T-helper 17 cell (primary cell): ENCODE measurements around the gene MRPL46. TPM values are rescaled to one million over a fixed set of nuclear protein-coding genes. Genes with fewer than 3 reads are reported as not detected.
"Not testable (repeated sequence)": the region's sequence is repeated elsewhere in the genome, so short reads cannot be mapped to it uniquely, and the experiment has no call there.

Experiments
- ATAC-seq: fragments of 150-1000 bp; cut with Tn5 transposase; 2 replicates; pipeline ENCODE4 v1.10.0; 2021; ENCODE audit warnings: mild to moderate bottlenecking, moderate library complexity
- DNase-seq, 3 donors: peaks; one replicate each; pipeline versions ENCODE4 v3.0.0 to v3.0.0-alpha.2; 2020 to 2021
- H3K9me3 ChIP-seq: one replicate; pipeline ENCODE4 v1.7.0; 2013; ENCODE audit warnings: low read length, mild to moderate bottlenecking; ENCODE audit not compliant: control insufficient read depth, poor library complexity, severe bottlenecking
- H3K27ac Mint-ChIP-seq: one replicate; pipeline ENCODE4 v1.8.0; 2022; ENCODE audit warnings: mild to moderate bottlenecking, moderate library complexity, mixed read lengths
- H3K27me3 Mint-ChIP-seq: one replicate; pipeline ENCODE4 v1.8.0; 2022; ENCODE audit warnings: mixed read lengths
- H3K36me3 Mint-ChIP-seq: one replicate; pipeline ENCODE4 v1.8.0; 2022; ENCODE audit warnings: low read depth, mixed read lengths
- H3K4me1 Mint-ChIP-seq: one replicate; pipeline ENCODE4 v1.8.0; 2022; ENCODE audit warnings: mild to moderate bottlenecking, mixed read lengths
- H3K4me3 Mint-ChIP-seq: one replicate; pipeline ENCODE4 v1.8.0; 2022; ENCODE audit warnings: mild to moderate bottlenecking, moderate library complexity, mixed read lengths
- total RNA-seq, 4 donors: library from RNA in 2 of 4; stranded (reverse) in 2 of 4; gene quantifications; one replicate each; pipeline ENCODE4 v1.2.3 and lab custom pipeline; 2022 to 2026

MRPL46 gene
- total RNA-seq, 2 donors from 2014 or later, result 11.7 to 12.5 TPM

DNA sequence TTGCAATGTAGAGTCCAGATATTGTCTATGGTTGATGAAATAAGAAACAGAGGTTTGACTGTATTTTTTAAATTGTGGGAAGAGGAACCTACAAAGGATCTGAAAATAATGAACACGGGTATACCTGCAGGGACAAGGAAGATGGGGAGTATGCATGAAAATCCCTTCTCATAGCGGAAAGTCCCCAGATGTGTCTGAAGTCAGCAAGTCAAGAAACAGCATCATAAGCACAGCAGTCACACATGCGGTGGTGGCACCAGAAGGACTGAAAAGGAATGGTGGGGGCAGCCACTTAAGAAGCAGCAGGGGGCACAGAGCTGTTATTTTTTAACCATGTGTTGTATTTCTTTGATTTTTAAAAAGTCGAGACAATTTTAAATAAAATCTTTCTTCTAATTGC lies 5.0 kb upstream of the MRPL46 start:
- DNase-seq (no peak), ATAC-seq (no peak)
- H3K36me3 Mint-ChIP-seq, result peaks cover under 1% of the 10 kb centered on the region
- H3K27me3 Mint-ChIP-seq, result no peaks in the 10 kb centered on the region
- peak overlapping the region; percentile 77 for H3K27ac Mint-ChIP-seq
- peaks cover 10% of the 10 kb centered on the region for H3K4me1 Mint-ChIP-seq
- H3K9me3 ChIP-seq, result no peaks in the 10 kb centered on the region
- no peak overlapping the region for H3K4me3 Mint-ChIP-seq

DNA sequence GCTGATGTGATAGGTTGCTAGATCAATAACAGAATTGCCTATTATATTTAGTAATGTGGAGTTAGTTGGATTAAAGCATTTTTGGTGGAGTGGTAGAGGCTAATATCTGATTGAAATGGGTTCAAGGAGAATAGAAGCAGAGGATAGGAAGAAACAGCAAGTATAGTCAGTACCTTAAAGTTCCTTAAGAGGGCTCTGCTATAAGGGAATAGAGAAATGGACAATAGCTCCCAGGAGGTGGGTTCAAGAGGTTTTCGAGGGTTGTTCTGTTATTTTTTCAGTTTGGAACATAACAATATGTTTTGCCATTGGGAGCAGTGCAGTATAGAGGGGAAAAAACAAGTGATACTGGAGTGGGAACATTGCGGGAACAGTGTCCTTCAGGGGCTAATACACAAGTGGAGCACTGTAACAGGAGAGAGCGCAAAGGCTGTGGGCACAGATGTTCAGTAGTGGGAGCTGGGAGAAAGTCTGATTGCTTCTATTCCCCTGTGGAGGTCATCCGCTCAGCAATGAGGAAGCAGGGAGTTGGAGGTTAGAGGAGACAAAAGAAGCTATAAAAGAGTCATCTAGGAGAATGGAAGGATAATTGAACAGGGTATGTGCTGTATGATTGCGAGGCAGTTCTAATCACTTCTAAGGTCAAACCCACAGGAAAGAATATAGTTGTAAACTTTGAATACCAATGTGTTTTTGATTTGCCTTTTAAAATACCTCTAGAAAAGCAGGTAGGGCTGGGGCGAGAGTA lies 3.6 kb upstream of the MRPL46 start:
- Mint-ChIP-seq H3K27me3 (no peaks in the 10 kb centered on the region), H3K4me3 (no peak overlapping the region), H3K36me3 (no peaks in the 10 kb centered on the region), H3K4me1 (peaks cover 16% of the 10 kb centered on the region), H3K27ac (no peak overlapping the region)
- DNase-seq (no peak), ATAC-seq (no peak)
- no peaks in the 10 kb centered on the region for H3K9me3 ChIP-seq

GRCh38 chr15:88469321-88469720 lies 2.1 kb upstream of the MRPL46 start:
- no peaks in the 10 kb centered on the region for H3K27me3 Mint-ChIP-seq
- no peak overlapping the region for H3K4me3 Mint-ChIP-seq
- DNase-seq (no peak), ATAC-seq (no peak)
- H3K27ac Mint-ChIP-seq, result no peak overlapping the region
- no peaks in the 10 kb centered on the region for H3K36me3 Mint-ChIP-seq
- no peaks in the 10 kb centered on the region for H3K9me3 ChIP-seq
- H3K4me1 Mint-ChIP-seq, result peaks cover 21% of the 10 kb centered on the region

- ATAC-seq, H3K36me3 Mint-ChIP-seq, H3K4me3 Mint-ChIP-seq, DNase-seq, H3K9me3 ChIP-seq, H3K27me3 Mint-ChIP-seq: not testable (repeated sequence)
- peaks cover 21% of the 10 kb centered on the region for H3K4me1 Mint-ChIP-seq
- H3K27ac Mint-ChIP-seq, result peak overlapping the region; percentile 94
Measured at GRCh38 chr15:88468721-88469120, 1.5 kb upstream of the MRPL46 start.

GRCh38 chr15:88467935-88468528 lies 844 bp upstream of the MRPL46 start:
- Mint-ChIP-seq H3K27ac (peak overlapping the region; percentile 94), H3K4me1 (peaks cover 24% of the 10 kb centered on the region), H3K4me3 (peak overlapping the region; percentile 92), H3K27me3 (no peaks in the 10 kb centered on the region), H3K36me3 (peaks cover 5% of the 10 kb centered on the region)
- ATAC-seq (no peak), DNase-seq (no peak)
- no peaks in the 10 kb centered on the region for H3K9me3 ChIP-seq

GRCh38 chr15:88465633-88466224 lies 1.5 kb downstream of the MRPL46 start:
- H3K4me1 Mint-ChIP-seq, result peaks cover 21% of the 10 kb centered on the region
- H3K9me3 ChIP-seq, result no peaks in the 10 kb centered on the region
- H3K27ac Mint-ChIP-seq, result peak overlapping the region; percentile 94
- peaks cover 5% of the 10 kb centered on the region for H3K36me3 Mint-ChIP-seq
- peak overlapping the region; percentile 92 for H3K4me3 Mint-ChIP-seq
- no peaks in the 10 kb centered on the region for H3K27me3 Mint-ChIP-seq
- DNase-seq (no peak), ATAC-seq (no peak)

GRCh38 chr15:88463870-88464532 lies 3.2 kb downstream of the MRPL46 start:
- Mint-ChIP-seq H3K4me1 (peaks cover 21% of the 10 kb centered on the region), H3K27me3 (no peaks in the 10 kb centered on the region), H3K36me3 (peaks cover 5% of the 10 kb centered on the region), H3K4me3 (no peak overlapping the region), H3K27ac (no peak overlapping the region)
- DNase-seq (no peak), ATAC-seq (no peak)
- no peaks in the 10 kb centered on the region for H3K9me3 ChIP-seq

DNA sequence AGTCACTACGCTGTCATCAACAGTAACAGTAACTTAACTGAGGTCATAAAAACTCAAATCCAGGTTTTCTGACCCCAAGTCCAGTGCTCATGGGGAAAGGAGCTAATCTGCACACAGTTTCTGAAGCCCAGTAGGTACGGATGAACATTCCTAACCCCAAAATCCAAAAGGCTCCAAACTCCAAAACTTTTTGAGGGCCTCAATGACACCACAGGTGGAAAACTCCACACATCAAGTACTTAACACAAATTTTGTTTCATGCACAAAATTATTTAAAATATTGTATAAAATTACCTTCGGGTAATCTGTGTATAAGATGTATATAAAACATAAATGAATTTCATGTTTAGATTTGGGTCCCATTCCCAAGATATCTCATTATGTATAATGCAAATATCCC lies 10.5 kb downstream of the MRPL46 start:
- ATAC-seq (no peak), DNase-seq (no peak)
- H3K4me1 Mint-ChIP-seq, result peaks cover 4% of the 10 kb centered on the region
- H3K4me3 Mint-ChIP-seq, result no peak overlapping the region
- no peaks in the 10 kb centered on the region for H3K9me3 ChIP-seq
- no peak overlapping the region for H3K27ac Mint-ChIP-seq
- H3K27me3 Mint-ChIP-seq, result peaks cover 4% of the 10 kb centered on the region
- no peaks in the 10 kb centered on the region for H3K36me3 Mint-ChIP-seq

DNA sequence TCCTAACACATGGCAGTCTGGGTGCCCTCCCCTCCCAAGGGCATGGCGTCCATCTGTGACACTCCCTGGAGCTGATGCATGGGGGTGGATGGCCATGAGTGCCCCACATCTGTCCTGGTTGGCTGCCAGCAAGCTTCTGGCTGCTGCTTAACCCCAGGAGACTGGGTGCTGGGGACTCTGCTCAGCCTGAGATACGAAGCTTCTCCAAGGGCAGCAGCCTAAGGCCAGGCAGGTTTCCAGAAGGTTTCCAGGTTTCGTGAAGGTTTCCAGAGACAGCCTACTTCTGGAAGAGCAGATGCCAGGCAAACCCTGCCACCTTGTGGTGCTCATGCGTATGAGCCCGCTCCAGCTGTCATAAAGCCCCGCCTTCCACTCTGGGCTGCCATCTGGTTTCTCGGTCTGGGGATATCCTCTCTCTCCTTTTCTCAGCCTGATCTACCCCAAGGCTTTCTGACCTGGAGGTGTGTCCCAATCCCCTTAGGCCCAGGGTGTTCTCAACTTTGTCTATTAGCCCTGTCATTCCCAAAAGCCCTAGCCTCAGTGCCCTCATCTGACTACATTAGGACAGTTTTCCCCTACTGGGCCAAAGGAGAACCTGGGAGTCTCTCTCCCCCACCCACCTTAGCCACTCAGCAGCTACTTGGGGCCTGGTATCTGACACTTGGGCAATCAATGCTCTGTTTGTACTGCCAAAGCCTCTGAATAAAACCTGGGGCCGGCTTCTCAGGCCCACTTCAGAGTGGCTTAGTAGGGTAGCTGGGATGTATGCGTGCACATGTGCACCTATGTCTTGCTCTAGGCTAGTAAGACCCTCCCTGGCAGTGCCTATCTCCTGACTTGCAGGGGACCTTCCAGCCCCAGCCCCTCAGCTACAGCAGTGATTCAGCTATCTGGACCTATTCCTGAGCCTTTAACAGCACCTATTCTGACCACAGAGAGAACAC lies 12.0 kb downstream of the MRPL46 start:
- Mint-ChIP-seq H3K4me3 (no peak overlapping the region), H3K27me3 (peaks cover 7% of the 10 kb centered on the region), H3K36me3 (no peaks in the 10 kb centered on the region), H3K27ac (peak overlapping the region; percentile 72), H3K4me1 (peaks cover 4% of the 10 kb centered on the region)
- H3K9me3 ChIP-seq, result no peaks in the 10 kb centered on the region
- ATAC-seq (peak; percentile 88), DNase-seq (peak in 1 of 3 donors; percentile 25)

- Mint-ChIP-seq H3K4me1 (peaks cover 8% of the 10 kb centered on the region), H3K4me3 (no peak overlapping the region), H3K27me3 (peaks cover 16% of the 10 kb centered on the region), H3K36me3 (no peaks in the 10 kb centered on the region), H3K27ac (no peak overlapping the region)
- DNase-seq (no peak), ATAC-seq (no peak)
- H3K9me3 ChIP-seq, result no peaks in the 10 kb centered on the region
Measured at GRCh38 chr15:88454236-88454635, 13.0 kb downstream of the MRPL46 start.

DNA sequence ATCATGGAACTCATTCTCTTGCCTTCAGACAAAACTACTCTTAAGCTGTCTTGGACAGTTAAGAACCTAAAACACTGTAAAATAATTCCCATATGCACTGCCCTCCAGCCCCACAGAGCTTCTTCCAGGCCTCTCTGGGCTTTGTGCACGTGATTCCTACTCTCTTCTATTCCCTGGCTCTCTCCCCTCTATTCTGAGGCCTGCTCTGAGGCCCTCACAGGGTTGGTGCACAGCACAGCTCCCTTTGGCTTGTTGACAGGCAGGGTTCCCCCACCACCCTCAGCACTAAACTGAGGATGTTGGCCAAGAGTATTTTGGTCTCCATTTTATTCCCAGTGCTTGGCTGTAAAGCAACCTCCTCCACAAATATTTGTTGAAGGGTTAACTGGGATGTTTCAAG lies 13.5 kb downstream of the MRPL46 start:
- Mint-ChIP-seq H3K27ac (no peak overlapping the region), H3K36me3 (no peaks in the 10 kb centered on the region), H3K4me1 (peaks cover 8% of the 10 kb centered on the region), H3K27me3 (peaks cover 18% of the 10 kb centered on the region), H3K4me3 (no peak overlapping the region)
- ATAC-seq (no peak), DNase-seq (no peak)
- H3K9me3 ChIP-seq, result no peaks in the 10 kb centered on the region

- Mint-ChIP-seq H3K4me1 (peaks cover 11% of the 10 kb centered on the region), H3K4me3 (no peak overlapping the region), H3K27ac (no peak overlapping the region), H3K36me3 (no peaks in the 10 kb centered on the region), H3K27me3 (peaks cover 43% of the 10 kb centered on the region)
- peak; percentile 18 to 46 (median 19) for DNase-seq
- H3K9me3 ChIP-seq, result no peaks in the 10 kb centered on the region
- peak; percentile 61 for ATAC-seq
Measured at GRCh38 chr15:88450125-88450798, 16.9 kb downstream of the MRPL46 start.
